ENCODE data around the gene TOMM22.

Gene TOMM22

GRCh38 chr22:38715176-38715764, 33.5 kb downstream of the TOMM22 start:
- DNase-seq (ENCODE audit: low read depth) = no peak

GRCh38 chr22:38715852-38716251, 34.1 kb downstream of the TOMM22 start:
- DNase-seq (ENCODE audit: low read depth) = no peak

GRCh38 chr22:38716271-38716670, 34.5 kb downstream of the TOMM22 start:
- no peak for DNase-seq (ENCODE audit: low read depth)

GRCh38 chr22:38716826-38717225, 35.1 kb downstream of the TOMM22 start:
- DNase-seq (ENCODE audit: low read depth) = no peak

- no peak for DNase-seq (ENCODE audit: low read depth)
Measured at GRCh38 chr22:38717244-38717643, 35.5 kb downstream of the TOMM22 start.

GRCh38 chr22:38718414-38718813, 36.7 kb downstream of the TOMM22 start:
- peak; percentile 70 for DNase-seq (ENCODE audit: low read depth)

- DNase-seq (ENCODE audit: low read depth) = no peak
Measured at GRCh38 chr22:38719196-38719595, 37.4 kb downstream of the TOMM22 start.

- DNase-seq (ENCODE audit: low read depth) = no peak
Measured at GRCh38 chr22:38720350-38720749, 38.6 kb downstream of the TOMM22 start.

- no peak for DNase-seq (ENCODE audit: low read depth)
Measured at GRCh38 chr22:38721551-38721950, 39.8 kb downstream of the TOMM22 start.

GRCh38 chr22:38724176-38724575, 42.4 kb downstream of the TOMM22 start:
- no peak for DNase-seq (ENCODE audit: low read depth)

GRCh38 chr22:38724926-38725571, 43.3 kb downstream of the TOMM22 start:
- peak; percentile 42 for DNase-seq (ENCODE audit: low read depth)

- DNase-seq (ENCODE audit: low read depth) = no peak
Measured at GRCh38 chr22:38725900-38726655, 44.3 kb downstream of the TOMM22 start.

- no peak for DNase-seq (ENCODE audit: low read depth)
Measured at GRCh38 chr22:38727123-38727522, 45.4 kb downstream of the TOMM22 start.

GRCh38 chr22:38727530-38728451, 46.0 kb downstream of the TOMM22 start:
- no peak for DNase-seq (ENCODE audit: low read depth)

- DNase-seq (ENCODE audit: low read depth) = no peak
Measured at GRCh38 chr22:38728871-38729796, 47.4 kb downstream of the TOMM22 start.

GRCh38 chr22:38729946-38730345, 48.2 kb downstream of the TOMM22 start:
- no peak for DNase-seq (ENCODE audit: low read depth)

- no peak for DNase-seq (ENCODE audit: low read depth)
Measured at GRCh38 chr22:38730411-38730871, 48.7 kb downstream of the TOMM22 start.

GRCh38 chr22:38731703-38732161, 50.0 kb downstream of the TOMM22 start:
- DNase-seq (ENCODE audit: low read depth) = no peak

GRCh38 chr22:38732251-38732815, 50.6 kb downstream of the TOMM22 start:
- DNase-seq (ENCODE audit: low read depth) = no peak

GRCh38 chr22:38733329-38733723, 51.6 kb downstream of the TOMM22 start:
- DNase-seq (ENCODE audit: low read depth) = peak; percentile 28

Measured in iris pigment epithelial cell (primary cell).